K562 (cell line): ENCODE data around the gene IGF1R. TPM values are rescaled to one million over a fixed set of nuclear protein-coding genes. Genes with fewer than 3 reads are reported as not detected.

Experiments used
- ATAC-seq: fragments of 200-7000 bp; cut with Tn5 transposase; 3 replicates; pipeline ENCODE4 v1.9.1; 2020; ENCODE audit warnings: moderate library complexity
- BruUV-seq: library from RNA; stranded (reverse); fragments of 400-500 nt; replicated peaks from 2 replicates; lab custom pipeline; 2021; lab: Mats Ljungman, UMichigan
- CTCF ChIA-PET: fragments of 300-600 bp; formaldehyde crosslinking; extraction: SDS; loops from one replicate; lab custom pipeline; 2021; ENCODE audit warnings: low intra/inter-chr PET ratio; lab: Yijun Ruan, JAX
- POLR2A ChIA-PET: fragments of 300-600, 350-650 bp; sonication (Branson Sonifier 250); formaldehyde crosslinking; extraction: SDS; loops from one replicate; lab custom pipeline; 2021; ENCODE audit warnings: antibody characterized with exemption, inconsistent platforms; lab: Yijun Ruan, JAX
- DNase-seq, 4 experiments: peaks; one replicate each; pipeline versions ENCODE4 v3.0.0 to v3.0.0-alpha.2; 2011 to 2018; ENCODE audit warnings: low spot score in 3 of 4, mixed read lengths in 3 of 4; ENCODE audit errors: extremely low read depth in 1 of 4
- FAIRE-seq: peaks from 2 replicates; lab custom pipeline; 2011; peaks lifted over from hg19 to GRCh38; lab: Jason Lieb, UNC
- H2AFZ ChIP-seq: 2 replicates; pipeline ENCODE4 v1.6.0; 2011; ENCODE audit warnings: low read depth, low read length, control low read depth, inconsistent platforms
- H3K27ac ChIP-seq: fragments of 200-600 bp; 3 replicates; pipeline ENCODE4 v1.8.0; 2011; ENCODE audit warnings: low read depth, mild to moderate bottlenecking, control low read depth, inconsistent platforms, low read length, moderate library complexity, mixed read lengths; ENCODE audit errors: extremely low read depth
- H3K27me3 ChIP-seq, 2 experiments: fragments of 300-600 bp in 1 of 2; 2 replicates in 1 of 2; 3 replicates in 1 of 2; pipeline versions ENCODE4 v1.6.0 to v1.8.0; 2011; ENCODE audit warnings: inconsistent platforms in 2 of 2, low read length in 2 of 2, mild to moderate bottlenecking in 1 of 2, mixed read lengths in 1 of 2, moderate library complexity in 1 of 2; ENCODE audit not compliant: control insufficient read depth in 2 of 2, insufficient read depth in 2 of 2
- H3K36me3 ChIP-seq: fragments of 300-600 bp; 3 replicates; pipeline ENCODE4 v1.8.0; 2011; ENCODE audit warnings: mild to moderate bottlenecking, low read length, inconsistent platforms; ENCODE audit not compliant: control insufficient read depth, insufficient read depth
- H3K4me1 ChIP-seq, 2 experiments: fragments of 200-600 bp in 1 of 2; replicated peaks in 1 of 2; 2 replicates in 1 of 2; 3 replicates in 1 of 2; pipeline versions ENCODE4 v1.5.1 to v1.8.0; 2011; ENCODE audit warnings: inconsistent platforms in 2 of 2, low read length in 2 of 2, mild to moderate bottlenecking in 1 of 2, mixed read lengths in 1 of 2, moderate library complexity in 1 of 2; ENCODE audit not compliant: control insufficient read depth in 2 of 2, insufficient read depth in 2 of 2
- H3K4me2 ChIP-seq: 2 replicates; pipeline ENCODE4 v1.6.1; 2011; ENCODE audit warnings: low read length, control low read depth, inconsistent platforms, mixed read lengths; ENCODE audit not compliant: insufficient read depth
- H3K4me3 ChIP-seq: fragments of 200-600 bp; sonication (generic), shearing (Covaris generic); 2 replicates; pipeline ENCODE4 v1.5.1; 2016; ENCODE audit warnings: control low read depth, inconsistent platforms
- H3K79me2 ChIP-seq: fragments of 200-600 bp; 3 replicates; pipeline ENCODE4 v1.8.0; 2011; ENCODE audit warnings: low read length, inconsistent platforms; ENCODE audit not compliant: control insufficient read depth, insufficient read depth
- H3K9ac ChIP-seq, 2 experiments: 2 replicates each; pipeline versions ENCODE4 v1.6.0 to v1.6.1; 2011; ENCODE audit warnings: low read depth in 2 of 2, low read length in 2 of 2, control low read depth in 1 of 2, inconsistent platforms in 1 of 2, mild to moderate bottlenecking in 1 of 2, mixed read lengths in 1 of 2; ENCODE audit not compliant: insufficient read depth in 1 of 2
- H3K9me1 ChIP-seq: one replicate; pipeline ENCODE4 v1.6.0; 2011; ENCODE audit warnings: inconsistent platforms, mild to moderate bottlenecking, low read length, moderate library complexity; ENCODE audit not compliant: control insufficient read depth, insufficient read depth
- H3K9me3 ChIP-seq: replicated peaks from 2 replicates; pipeline ENCODE4 v1.5.1; 2011; ENCODE audit warnings: low read depth, low read length, inconsistent platforms; ENCODE audit not compliant: control insufficient read depth, insufficient read depth
- H4K20me1 ChIP-seq: replicated peaks from 2 replicates; pipeline ENCODE4 v1.6.1; 2011; ENCODE audit warnings: low read length, inconsistent platforms, mixed read lengths; ENCODE audit not compliant: control insufficient read depth, insufficient read depth
- HDAC6 ChIP-seq: IDR thresholded peaks from 2 replicates; pipeline ENCODE4 v1.6.1; 2012; ENCODE audit warnings: low read depth, mild to moderate bottlenecking, control low read depth, inconsistent platforms, low read length, moderate library complexity
- HOXB6 ChIP-seq: fragments of 250-450 bp; sonication (Bioruptor Pico); IDR thresholded peaks from 2 replicates; pipeline ENCODE4 v1.5.1; 2022; ENCODE audit warnings: mild to moderate bottlenecking, borderline replicate concordance
- JUN ChIP-seq, 2 experiments: sonication (generic) in 1 of 2; formaldehyde crosslinking in 1 of 2; IDR thresholded peaks; 2 replicates each; pipeline versions ENCODE4 v1.6.1 to v1.8.0; 2012 to 2022; ENCODE audit warnings: borderline replicate concordance in 2 of 2, mild to moderate bottlenecking in 2 of 2, improper control_type of control experiment in 1 of 2, low read depth in 1 of 2, low read length in 1 of 2, missing genetic modification reagents in 1 of 2
- KLF13 ChIP-seq: fragments of 450-650 bp; IDR thresholded peaks from 2 replicates; pipeline ENCODE4 v1.6.1; 2016; ENCODE audit warnings: missing genetic modification characterization, low read depth, mild to moderate bottlenecking, missing compliant biosample characterization, moderate library complexity, borderline replicate concordance
- MCM2 ChIP-seq: fragments of 450-650 bp; IDR thresholded peaks from 2 replicates; pipeline ENCODE4 v1.6.1; 2017; ENCODE audit warnings: low read depth, mild to moderate bottlenecking
- MEF2A ChIP-seq: IDR thresholded peaks from 2 replicates; pipeline ENCODE4 v1.6.1; 2011; ENCODE audit warnings: low read depth, mild to moderate bottlenecking, low read length, moderate library complexity; ENCODE audit not compliant: control insufficient read depth
- NFRKB ChIP-seq: fragments of 450-650 bp; IDR thresholded peaks from 2 replicates; pipeline ENCODE4 v1.6.1; 2016; ENCODE audit warnings: low read depth
- POLR2AphosphoS2 ChIP-seq: IDR thresholded peaks from 2 replicates; pipeline ENCODE4 v1.6.1; 2012; ENCODE audit warnings: low read length, improper control_type of control experiment
- RBM22 ChIP-seq: fragments of 200-400 bp; formaldehyde crosslinking; IDR thresholded peaks from 2 replicates; pipeline ENCODE4 v1.6.1; 2018; ENCODE audit warnings: low read length, low read depth; ENCODE audit not compliant: poor library complexity, severe bottlenecking
- SAFB2 ChIP-seq: fragments of 200-400 bp; formaldehyde crosslinking; IDR thresholded peaks from 2 replicates; pipeline ENCODE4 v1.6.1; 2018; ENCODE audit warnings: borderline replicate concordance, low read length, low read depth, moderate library complexity; ENCODE audit not compliant: severe bottlenecking
- SMAD4 ChIP-seq: fragments of 250-450 bp; sonication (Bioruptor Pico); conservative IDR thresholded peaks from 2 replicates; pipeline ENCODE4 v1.8.0; 2021; ENCODE audit warnings: inconsistent platforms, mild to moderate bottlenecking, moderate library complexity
- TEAD2 ChIP-seq: fragments of 450-650 bp; IDR thresholded peaks from 2 replicates; pipeline ENCODE4 v1.6.1; 2016; ENCODE audit warnings: missing genetic modification characterization, control low read depth, missing compliant biosample characterization
- TRIM24 ChIP-seq, 2 experiments: fragments of 450-650 bp; IDR thresholded peaks; 2 replicates each; pipeline ENCODE4 v1.6.1; 2016
- ZNF175 ChIP-seq: fragments of 200-800 bp; sonication (Bioruptor generic); IDR thresholded peaks from 2 replicates; pipeline ENCODE4 v1.6.1; 2016; ENCODE audit warnings: low read depth, mild to moderate bottlenecking, missing genetic modification characterization, missing compliant biosample characterization
- ZNF3 ChIP-seq: fragments of 250-450 bp; sonication (Bioruptor Pico); IDR thresholded peaks from 2 replicates; pipeline ENCODE4 v1.5.0; 2021; ENCODE audit warnings: mild to moderate bottlenecking, moderate library complexity
- WGBS: fragments of 100-300 bp; shearing (Covaris generic); methylation state at CpG from one replicate; pipeline ENCODE4 v1.1.6; 2016; ENCODE audit warnings: low coverage, mixed read lengths; ENCODE audit not compliant: insufficient coverage; ENCODE audit errors: missing lambda C conversion rate; 5-methylcytosine and 5-hydroxymethylcytosine counted together
- in situ Hi-C: fragments of 300-500 bp; cut with MboI; formaldehyde crosslinking; loops from 4 replicates; pipeline ENCODE4 v1.15.0; 2018; ENCODE audit warnings: inconsistent platforms, mixed read lengths
- intact Hi-C: fragments of 100-400 bp; cut with micrococcal nuclease; formaldehyde crosslinking; loops from 2 replicates; pipeline ENCODE4 v1.14.2; 2022
- polyA plus RNA-seq, 8 experiments: library from polyadenylated mRNA; depleted of rRNA in 4 of 8; stranded (reverse) in 5 of 8; unstranded in 3 of 8; fragments of >200 nt; fragmentation: Nextera tagmentation in 2 of 8; fragmentation: Illumina TruSeq in 1 of 8; extraction: Ambion mirVana in 2 of 8; extraction: Trizol in 1 of 8; gene quantifications; 2 replicates each; pipeline versions ENCODE4 v1.2.1 to v1.2.3, GENCODE V29; 2011 to 2014; ENCODE audit warnings: inconsistent platforms in 1 of 8, missing spikeins in 1 of 8
- total RNA-seq, 7 experiments: library from RNA; depleted of rRNA in 6 of 7; stranded (reverse); fragments of >200 nt in 6 of 7; fragmentation: Illumina TruSeq in 2 of 7; extraction: Trizol in 2 of 7; gene quantifications; 2 replicates each; pipeline versions ENCODE4 v1.2.1 to v1.2.3, GENCODE V29; 2011 to 2021; ENCODE audit warnings: low replicate concordance in 1 of 7
- TF ChIP-seq, protein P1 (sequence below): fragments of 250-450 bp; sonication (Bioruptor Pico); IDR thresholded peaks from 2 replicates; pipeline ENCODE4 v1.8.0; 2021; ENCODE audit warnings: borderline replicate concordance, mild to moderate bottlenecking, moderate library complexity; ENCODE audit not compliant: poor library complexity, severe bottlenecking
- TF ChIP-seq, protein P2 (sequence below): fragments of 250-450 bp; sonication (Bioruptor Pico); IDR thresholded peaks from 2 replicates; pipeline ENCODE4 v1.9.0; 2021; ENCODE audit warnings: mild to moderate bottlenecking, inconsistent platforms

IGF1R gene
- total and polyA plus RNA-seq, 9 of the 15 experiments (the other 6 are each of a cell fraction or from before 2014, with no cell fraction given): 0.35 to 8.0 (median 1.6) TPM

DNA sequence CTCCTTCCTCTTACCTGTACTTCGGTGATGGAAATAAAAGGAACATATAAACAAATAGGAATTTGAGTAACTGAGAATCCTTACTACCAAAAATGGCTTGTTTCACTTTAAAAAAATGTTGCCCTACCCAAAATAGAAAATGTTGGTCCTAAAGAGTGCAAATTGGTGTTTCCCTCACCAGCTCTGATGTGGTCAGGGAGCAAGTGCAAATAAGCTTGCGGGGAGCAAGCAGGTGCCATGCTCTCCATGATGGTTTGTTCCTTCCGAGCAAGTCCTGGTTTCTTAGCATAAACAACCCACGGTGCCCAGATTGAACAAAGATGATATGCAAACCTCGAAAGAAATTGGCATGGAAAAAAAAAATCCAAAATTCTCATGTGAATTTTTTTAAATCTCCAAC lies 290.5 kb downstream of the IGF1R start:
- Histone ChIP-seq H3K79me2 (no peaks in the 10 kb centered on the region), H3K27ac (no peak overlapping the region), H3K27me3 (peaks cover 9 to 56% of the 10 kb centered on the region in 2 experiments; a peak in 3 of 5 replicates), H3K9me1 (no peaks in the 10 kb centered on the region), H3K9ac (no peak overlapping the region), H3K9me3 (peaks cover 2% of the 10 kb centered on the region; the same call in 1 of the 2 replicates), H3K36me3 (no peaks in the 10 kb centered on the region), H3K4me2 (no peak overlapping the region), H3K4me3 (no peak overlapping the region), H4K20me1 (no peaks in the 10 kb centered on the region; the same call in 1 of the 2 replicates), H2AFZ (no peak overlapping the region), H3K4me1 (no peaks in the 10 kb centered on the region)
- WGBS: 7% methylated on average over 5 of the region's 5 CpGs
- in situ Hi-C loops: no loop called here
- BruUV-seq: no TSS peak
- FAIRE-seq: no peak
- intact Hi-C loops: no loop called here
- ChIA-PET CTCF (no interaction called here), POLR2A (no interaction called here)
- ATAC-seq: no peak
- TF ChIP-seq, protein P1, sequence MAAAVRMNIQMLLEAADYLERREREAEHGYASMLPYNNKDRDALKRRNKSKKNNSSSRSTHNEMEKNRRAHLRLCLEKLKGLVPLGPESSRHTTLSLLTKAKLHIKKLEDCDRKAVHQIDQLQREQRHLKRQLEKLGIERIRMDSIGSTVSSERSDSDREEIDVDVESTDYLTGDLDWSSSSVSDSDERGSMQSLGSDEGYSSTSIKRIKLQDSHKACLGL (CRISPR knock-in tag): no peak
- no peak for TF ChIP-seq ZNF175 (CRISPR knock-in tag)
- TF ChIP-seq SAFB2: no peak
- no peak for TF ChIP-seq SMAD4
- no peak for TF ChIP-seq NFRKB
- no peak for TF ChIP-seq MEF2A
- TF ChIP-seq TRIM24 (IDR thresholded peaks at IDR 0.05): no peak
- TF ChIP-seq POLR2AphosphoS2: no peak
- TF ChIP-seq HDAC6: no peak
- no peak for TF ChIP-seq KLF13 (tag)
- TF ChIP-seq JUN (IDR thresholded peaks at IDR 0.05; ENCODE audit: borderline replicate concordance, low read depth, low read length): no peak
- no peak for TF ChIP-seq JUN (CRISPR knock-in tag; IDR thresholded peaks at IDR 0.05; ENCODE audit: borderline replicate concordance)
- TF ChIP-seq, protein P2, sequence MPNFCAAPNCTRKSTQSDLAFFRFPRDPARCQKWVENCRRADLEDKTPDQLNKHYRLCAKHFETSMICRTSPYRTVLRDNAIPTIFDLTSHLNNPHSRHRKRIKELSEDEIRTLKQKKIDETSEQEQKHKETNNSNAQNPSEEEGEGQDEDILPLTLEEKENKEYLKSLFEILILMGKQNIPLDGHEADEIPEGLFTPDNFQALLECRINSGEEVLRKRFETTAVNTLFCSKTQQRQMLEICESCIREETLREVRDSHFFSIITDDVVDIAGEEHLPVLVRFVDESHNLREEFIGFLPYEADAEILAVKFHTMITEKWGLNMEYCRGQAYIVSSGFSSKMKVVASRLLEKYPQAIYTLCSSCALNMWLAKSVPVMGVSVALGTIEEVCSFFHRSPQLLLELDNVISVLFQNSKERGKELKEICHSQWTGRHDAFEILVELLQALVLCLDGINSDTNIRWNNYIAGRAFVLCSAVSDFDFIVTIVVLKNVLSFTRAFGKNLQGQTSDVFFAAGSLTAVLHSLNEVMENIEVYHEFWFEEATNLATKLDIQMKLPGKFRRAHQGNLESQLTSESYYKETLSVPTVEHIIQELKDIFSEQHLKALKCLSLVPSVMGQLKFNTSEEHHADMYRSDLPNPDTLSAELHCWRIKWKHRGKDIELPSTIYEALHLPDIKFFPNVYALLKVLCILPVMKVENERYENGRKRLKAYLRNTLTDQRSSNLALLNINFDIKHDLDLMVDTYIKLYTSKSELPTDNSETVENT: no peak
- no peak for TF ChIP-seq MCM2
- no peak for TF ChIP-seq RBM22
- no peak for TF ChIP-seq HOXB6 (CRISPR knock-in tag)
- no peak for TF ChIP-seq ZNF3 (CRISPR knock-in tag)
- TF ChIP-seq TEAD2 (tag): no peak
- no peak for DNase-seq
